ENCODE measurements around the gene CFAP92. TPM values are rescaled to one million over a fixed set of nuclear protein-coding genes. Genes with fewer than 3 reads are reported as not detected.

Gene CFAP92
- total and polyA plus RNA-seq, 4 donors, result 0.05 to 0.25 (median 0.06) TPM; not detected in 1

- TF ChIP-seq FOXA2 (IDR thresholded peaks at IDR 0.05), result no peak
- no peak for TF ChIP-seq MAX (IDR thresholded peaks at IDR 0.05)
- TF ChIP-seq HNF4A (conservative IDR thresholded peaks at IDR 0.05), result no peak
- no peak overlapping the region for H3K9ac ChIP-seq (ENCODE audit: low read depth in 1 of 2, low read length in 2 of 2)
- no peak overlapping the region for H3K4me3 ChIP-seq (ENCODE audit: low read depth in 1 of 3, low read length in 3 of 3)
- no peak for DNase-seq (ENCODE audit: low spot score)
- H3K36me3 ChIP-seq (ENCODE audit: control insufficient read depth in 4 of 4, insufficient read depth in 3 of 4, low read depth in 1 of 4, low read length in 3 of 4), result no peaks in the 10 kb centered on the region
- H3K27me3 ChIP-seq (ENCODE audit: control insufficient read depth in 4 of 4, insufficient read depth in 4 of 4, low read length in 3 of 4), result no peaks in the 10 kb centered on the region
- WGBS, result 73% methylated on average over 9 of the region's 9 CpGs
- no peak overlapping the region for H3K27ac ChIP-seq (ENCODE audit: low read depth in 1 of 2, low read length in 2 of 2)
- peaks cover 0 to 2% (median under 1%) of the 10 kb centered on the region in 4 donors for H3K4me1 ChIP-seq (ENCODE audit: control insufficient read depth in 4 of 4, insufficient read depth in 4 of 4, low read length in 3 of 4)
- no peaks in the 10 kb centered on the region for H3K9me3 ChIP-seq (ENCODE audit: control insufficient read depth in 4 of 4, low read length in 3 of 4)
These were observed 16.6 kb upstream of the CFAP92 start for GRCh38 chr3:129010310-129010956.

DNA sequence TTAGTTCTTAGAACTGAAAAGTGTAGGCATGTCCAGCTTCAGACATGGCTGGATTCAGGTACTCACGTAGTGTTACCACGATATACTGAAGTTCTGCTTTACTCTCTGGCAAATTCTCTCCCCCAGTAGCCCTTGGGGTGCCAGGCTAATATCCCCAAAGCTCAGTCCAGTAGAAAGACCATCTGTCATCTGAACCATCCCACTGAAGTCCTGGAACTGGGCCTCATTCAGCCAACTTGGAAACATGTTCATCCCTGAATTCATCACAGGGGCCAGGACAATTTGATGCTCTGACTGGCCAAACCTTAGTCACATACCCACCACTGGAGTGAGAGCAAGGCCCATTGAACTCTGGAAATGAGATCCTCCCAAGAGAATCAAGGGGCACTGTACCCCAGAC, 15.4 kb upstream of the CFAP92 start:
- Histone ChIP-seq H3K27me3 (ENCODE audit: control insufficient read depth in 4 of 4, insufficient read depth in 4 of 4, low read length in 3 of 4) (no peaks in the 10 kb centered on the region), H3K4me3 (ENCODE audit: low read depth in 1 of 3, low read length in 3 of 3) (no peak overlapping the region), H3K9me3 (ENCODE audit: control insufficient read depth in 4 of 4, low read length in 3 of 4) (no peaks in the 10 kb centered on the region), H3K27ac (ENCODE audit: low read depth in 1 of 2, low read length in 2 of 2) (no peak overlapping the region), H3K36me3 (ENCODE audit: control insufficient read depth in 4 of 4, insufficient read depth in 3 of 4, low read depth in 1 of 4, low read length in 3 of 4) (no peaks in the 10 kb centered on the region), H3K9ac (ENCODE audit: low read depth in 1 of 2, low read length in 2 of 2) (no peak overlapping the region), H3K4me1 (ENCODE audit: control insufficient read depth in 4 of 4, insufficient read depth in 4 of 4, low read length in 3 of 4) (peaks cover 0 to 3% (median 1%) of the 10 kb centered on the region in 4 donors)
- TF ChIP-seq, protein P1, sequence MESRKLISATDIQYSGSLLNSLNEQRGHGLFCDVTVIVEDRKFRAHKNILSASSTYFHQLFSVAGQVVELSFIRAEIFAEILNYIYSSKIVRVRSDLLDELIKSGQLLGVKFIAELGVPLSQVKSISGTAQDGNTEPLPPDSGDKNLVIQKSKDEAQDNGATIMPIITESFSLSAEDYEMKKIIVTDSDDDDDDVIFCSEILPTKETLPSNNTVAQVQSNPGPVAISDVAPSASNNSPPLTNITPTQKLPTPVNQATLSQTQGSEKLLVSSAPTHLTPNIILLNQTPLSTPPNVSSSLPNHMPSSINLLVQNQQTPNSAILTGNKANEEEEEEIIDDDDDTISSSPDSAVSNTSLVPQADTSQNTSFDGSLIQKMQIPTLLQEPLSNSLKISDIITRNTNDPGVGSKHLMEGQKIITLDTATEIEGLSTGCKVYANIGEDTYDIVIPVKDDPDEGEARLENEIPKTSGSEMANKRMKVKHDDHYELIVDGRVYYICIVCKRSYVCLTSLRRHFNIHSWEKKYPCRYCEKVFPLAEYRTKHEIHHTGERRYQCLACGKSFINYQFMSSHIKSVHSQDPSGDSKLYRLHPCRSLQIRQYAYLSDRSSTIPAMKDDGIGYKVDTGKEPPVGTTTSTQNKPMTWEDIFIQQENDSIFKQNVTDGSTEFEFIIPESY (IDR thresholded peaks at IDR 0.05), result no peak
- TF ChIP-seq HNF4A (conservative IDR thresholded peaks at IDR 0.05) (no peak), RXRA (IDR thresholded peaks at IDR 0.05) (no peak), JUND (IDR thresholded peaks at IDR 0.05) (no peak), HNF4G (IDR thresholded peaks at IDR 0.05) (no peak), GABPA (IDR thresholded peaks at IDR 0.05 in 1 of 2, conservative IDR thresholded peaks at IDR 0.05 in 1 of 2) (no peak), FOXA1 (IDR thresholded peaks at IDR 0.05) (no peak), TAF1 (conservative IDR thresholded peaks at IDR 0.05) (no peak), RAD21 (IDR thresholded peaks at IDR 0.05) (no peak), SP1 (IDR thresholded peaks at IDR 0.05) (no peak)
- TF ChIP-seq, protein P2, sequence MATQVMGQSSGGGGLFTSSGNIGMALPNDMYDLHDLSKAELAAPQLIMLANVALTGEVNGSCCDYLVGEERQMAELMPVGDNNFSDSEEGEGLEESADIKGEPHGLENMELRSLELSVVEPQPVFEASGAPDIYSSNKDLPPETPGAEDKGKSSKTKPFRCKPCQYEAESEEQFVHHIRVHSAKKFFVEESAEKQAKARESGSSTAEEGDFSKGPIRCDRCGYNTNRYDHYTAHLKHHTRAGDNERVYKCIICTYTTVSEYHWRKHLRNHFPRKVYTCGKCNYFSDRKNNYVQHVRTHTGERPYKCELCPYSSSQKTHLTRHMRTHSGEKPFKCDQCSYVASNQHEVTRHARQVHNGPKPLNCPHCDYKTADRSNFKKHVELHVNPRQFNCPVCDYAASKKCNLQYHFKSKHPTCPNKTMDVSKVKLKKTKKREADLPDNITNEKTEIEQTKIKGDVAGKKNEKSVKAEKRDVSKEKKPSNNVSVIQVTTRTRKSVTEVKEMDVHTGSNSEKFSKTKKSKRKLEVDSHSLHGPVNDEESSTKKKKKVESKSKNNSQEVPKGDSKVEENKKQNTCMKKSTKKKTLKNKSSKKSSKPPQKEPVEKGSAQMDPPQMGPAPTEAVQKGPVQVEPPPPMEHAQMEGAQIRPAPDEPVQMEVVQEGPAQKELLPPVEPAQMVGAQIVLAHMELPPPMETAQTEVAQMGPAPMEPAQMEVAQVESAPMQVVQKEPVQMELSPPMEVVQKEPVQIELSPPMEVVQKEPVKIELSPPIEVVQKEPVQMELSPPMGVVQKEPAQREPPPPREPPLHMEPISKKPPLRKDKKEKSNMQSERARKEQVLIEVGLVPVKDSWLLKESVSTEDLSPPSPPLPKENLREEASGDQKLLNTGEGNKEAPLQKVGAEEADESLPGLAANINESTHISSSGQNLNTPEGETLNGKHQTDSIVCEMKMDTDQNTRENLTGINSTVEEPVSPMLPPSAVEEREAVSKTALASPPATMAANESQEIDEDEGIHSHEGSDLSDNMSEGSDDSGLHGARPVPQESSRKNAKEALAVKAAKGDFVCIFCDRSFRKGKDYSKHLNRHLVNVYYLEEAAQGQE (IDR thresholded peaks at IDR 0.05), result no peak
- WGBS, result 94% methylated on average over 2 of the region's 2 CpGs
- DNase-seq (ENCODE audit: low spot score), result no peak

Data from liver (tissue), 9 donors.